ENCODE results near the gene TMPRSS4. TPM values are rescaled to one million over a fixed set of nuclear protein-coding genes. Genes with fewer than 3 reads are reported as not detected.

Gene TMPRSS4
- total RNA-seq, 1 experiment from 2014 or later, result 1.5 TPM

DNA sequence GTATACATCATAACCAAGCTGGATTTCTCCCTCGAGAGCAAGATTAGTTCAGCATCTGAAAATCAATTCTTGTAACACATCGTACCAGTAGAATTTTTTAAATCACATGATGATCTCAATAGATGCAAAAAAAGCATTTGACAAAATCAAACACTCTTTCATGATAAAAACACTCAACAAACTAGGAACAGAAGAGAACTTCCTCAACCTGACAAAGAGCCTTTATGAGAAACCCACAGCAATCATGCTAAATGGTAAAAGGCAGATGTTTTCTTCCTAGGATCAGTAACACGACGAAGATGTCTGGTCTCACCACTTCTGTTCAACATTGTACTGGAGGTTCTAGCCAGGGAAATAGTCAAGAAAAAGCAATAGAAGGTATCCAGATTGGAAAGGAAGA lies 34.1 kb upstream of the TMPRSS4 start:
- ChIA-PET CTCF (no interaction called here), POLR2A (ENCODE audit: unreplicated experiment) (no interaction called here)
- intact Hi-C loops (cut with micrococcal nuclease), result no loop called here
- no peaks in the 10 kb centered on the region for H3K4me1 ChIP-seq (ENCODE audit: insufficient read depth, low read length)
- no TSS peak for BruUV-seq (replicated peaks)
- no peak overlapping the region for H3K27ac ChIP-seq (ENCODE audit: low read length)
- H3K4me3 ChIP-seq (ENCODE audit: low read length), result no peak overlapping the region
- no peaks in the 10 kb centered on the region for H3K36me3 ChIP-seq (ENCODE audit: low read depth, low read length)
- no peak overlapping the region for H2AFZ ChIP-seq (ENCODE audit: low read length)
- H3K9me2 ChIP-seq (replicated peaks; ENCODE audit: low read length), result no peaks in the 10 kb centered on the region
- H3F3A ChIP-seq (ENCODE audit: low read length, unreplicated experiment), result no peaks in the 10 kb centered on the region
- no peaks in the 10 kb centered on the region for H4K20me1 ChIP-seq (ENCODE audit: low read length)
- H3K4me2 ChIP-seq (ENCODE audit: low read length), result no peak overlapping the region
- peaks cover 80% of the 10 kb centered on the region for H3K27me3 ChIP-seq (ENCODE audit: low read length)
- no peaks in the 10 kb centered on the region for H3K9me3 ChIP-seq (ENCODE audit: low read length)
- DNase-seq (no peak), ATAC-seq (no peak)
- no peak for TF ChIP-seq EZH2 (IDR thresholded peaks at IDR 0.05; ENCODE audit: low read length, unreplicated experiment)
- TF ChIP-seq, protein P1, sequence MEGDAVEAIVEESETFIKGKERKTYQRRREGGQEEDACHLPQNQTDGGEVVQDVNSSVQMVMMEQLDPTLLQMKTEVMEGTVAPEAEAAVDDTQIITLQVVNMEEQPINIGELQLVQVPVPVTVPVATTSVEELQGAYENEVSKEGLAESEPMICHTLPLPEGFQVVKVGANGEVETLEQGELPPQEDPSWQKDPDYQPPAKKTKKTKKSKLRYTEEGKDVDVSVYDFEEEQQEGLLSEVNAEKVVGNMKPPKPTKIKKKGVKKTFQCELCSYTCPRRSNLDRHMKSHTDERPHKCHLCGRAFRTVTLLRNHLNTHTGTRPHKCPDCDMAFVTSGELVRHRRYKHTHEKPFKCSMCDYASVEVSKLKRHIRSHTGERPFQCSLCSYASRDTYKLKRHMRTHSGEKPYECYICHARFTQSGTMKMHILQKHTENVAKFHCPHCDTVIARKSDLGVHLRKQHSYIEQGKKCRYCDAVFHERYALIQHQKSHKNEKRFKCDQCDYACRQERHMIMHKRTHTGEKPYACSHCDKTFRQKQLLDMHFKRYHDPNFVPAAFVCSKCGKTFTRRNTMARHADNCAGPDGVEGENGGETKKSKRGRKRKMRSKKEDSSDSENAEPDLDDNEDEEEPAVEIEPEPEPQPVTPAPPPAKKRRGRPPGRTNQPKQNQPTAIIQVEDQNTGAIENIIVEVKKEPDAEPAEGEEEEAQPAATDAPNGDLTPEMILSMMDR (conservative IDR thresholded peaks at IDR 0.05; ENCODE audit: low read depth, low read length), result no peak
- no peak for TF ChIP-seq EZH2phosphoT487 (IDR thresholded peaks at IDR 0.05; ENCODE audit: borderline replicate concordance, low read length)
- H3K9ac ChIP-seq (ENCODE audit: low read length), result no peak overlapping the region
- no peaks in the 10 kb centered on the region for H3K79me2 ChIP-seq (ENCODE audit: low read length)

DNA sequence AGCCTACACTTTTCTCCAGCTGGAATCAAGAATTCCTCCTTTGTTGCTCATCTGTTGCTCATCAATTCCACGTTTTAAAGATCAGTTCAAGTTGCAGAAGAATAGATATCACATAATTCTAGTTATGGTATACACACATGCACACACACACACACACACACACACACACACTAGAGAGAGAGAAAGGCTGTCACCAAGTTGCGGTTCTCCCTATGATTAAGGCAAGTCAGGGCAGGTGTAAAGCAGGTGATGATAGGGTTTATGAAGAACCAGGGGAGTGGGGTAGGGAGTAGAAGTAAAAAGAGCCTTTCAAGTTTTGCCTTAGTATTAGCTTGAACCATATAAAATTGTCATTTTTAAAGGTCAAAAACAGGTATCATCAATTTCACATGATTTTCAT lies 31.7 kb upstream of the TMPRSS4 start:
- Histone ChIP-seq H3K9me3 (ENCODE audit: low read length) (no peaks in the 10 kb centered on the region), H3K27me3 (ENCODE audit: low read length) (peaks cover 81% of the 10 kb centered on the region), H3K79me2 (ENCODE audit: low read length) (no peaks in the 10 kb centered on the region), H3K9ac (ENCODE audit: low read length) (no peak overlapping the region), H3K36me3 (ENCODE audit: low read depth, low read length) (no peaks in the 10 kb centered on the region), H3K4me2 (ENCODE audit: low read length) (no peak overlapping the region), H3K4me3 (ENCODE audit: low read length) (no peak overlapping the region), H3K27ac (ENCODE audit: low read length) (no peak overlapping the region), H3K9me2 (replicated peaks; ENCODE audit: low read length) (no peaks in the 10 kb centered on the region), H3F3A (ENCODE audit: low read length, unreplicated experiment) (no peaks in the 10 kb centered on the region), H4K20me1 (ENCODE audit: low read length) (no peaks in the 10 kb centered on the region), H3K4me1 (ENCODE audit: insufficient read depth, low read length) (no peaks in the 10 kb centered on the region), H2AFZ (ENCODE audit: low read length) (no peak overlapping the region)
- intact Hi-C loops (cut with micrococcal nuclease), result no loop called here
- ChIA-PET CTCF (no interaction called here), POLR2A (ENCODE audit: unreplicated experiment) (no interaction called here)
- TF ChIP-seq EZH2phosphoT487 (IDR thresholded peaks at IDR 0.05; ENCODE audit: borderline replicate concordance, low read length) (no peak), EZH2 (IDR thresholded peaks at IDR 0.05; ENCODE audit: low read length, unreplicated experiment) (no peak)
- TF ChIP-seq, protein P1 (conservative IDR thresholded peaks at IDR 0.05; ENCODE audit: low read depth, low read length), result no peak
- no TSS peak for BruUV-seq (replicated peaks)
- DNase-seq (no peak), ATAC-seq (no peak)

DNA sequence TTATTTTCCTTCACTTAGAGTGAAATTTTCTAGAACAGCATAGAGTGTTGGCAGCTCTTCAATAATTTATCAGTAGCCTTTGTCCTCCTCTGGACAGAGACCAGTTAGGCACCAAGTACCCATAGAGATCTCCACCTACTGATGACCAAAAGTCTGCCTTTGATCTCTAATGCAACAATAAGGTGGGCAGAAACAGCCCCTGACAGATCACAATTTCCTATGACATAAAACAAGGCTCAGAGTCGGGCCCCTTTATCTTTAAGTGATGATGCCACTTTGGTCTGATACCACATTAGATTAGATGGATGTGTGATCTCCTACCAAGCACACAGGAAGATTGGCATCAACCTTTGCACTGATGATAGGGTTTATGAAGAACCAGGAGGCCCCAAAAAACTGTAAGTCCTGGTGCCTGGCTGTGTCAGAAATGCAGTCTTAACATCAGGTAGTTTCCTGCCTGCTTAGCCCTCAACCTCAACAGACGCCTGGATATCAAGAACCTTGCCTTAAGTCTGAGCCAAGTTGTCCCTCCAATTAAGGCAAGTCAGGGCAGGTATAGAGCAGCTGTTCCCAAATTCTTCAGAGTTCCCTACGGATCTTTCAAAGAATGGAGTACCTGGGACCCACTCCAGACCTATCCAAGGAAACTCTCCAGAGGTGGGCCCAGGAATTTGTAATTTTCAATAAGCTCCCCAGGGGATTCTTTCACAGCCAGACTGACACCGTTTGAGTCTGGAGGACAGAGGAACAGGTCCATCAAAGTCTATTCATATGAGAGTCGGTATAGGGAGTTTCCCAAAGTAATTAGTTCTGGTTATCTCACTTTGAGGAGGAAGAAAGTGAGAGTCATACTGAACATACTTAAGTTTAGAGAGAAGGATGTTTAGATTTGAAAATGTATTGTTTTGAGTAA lies 30.6 kb upstream of the TMPRSS4 start:
- ATAC-seq, result no peak
- no TSS peak for BruUV-seq (replicated peaks)

More for the DNA sequence above, 30.6 kb upstream of the TMPRSS4 start:
- Histone ChIP-seq H3K9me2 (replicated peaks; ENCODE audit: low read length) (no peaks in the 10 kb centered on the region), H3K4me2 (ENCODE audit: low read length) (no peak overlapping the region), H3K27ac (ENCODE audit: low read length) (no peak overlapping the region), H3K36me3 (ENCODE audit: low read depth, low read length) (no peaks in the 10 kb centered on the region), H3K79me2 (ENCODE audit: low read length) (no peaks in the 10 kb centered on the region), H4K20me1 (ENCODE audit: low read length) (no peaks in the 10 kb centered on the region), H3K9me3 (ENCODE audit: low read length) (no peaks in the 10 kb centered on the region), H2AFZ (ENCODE audit: low read length) (no peak overlapping the region), H3K9ac (ENCODE audit: low read length) (no peak overlapping the region), H3F3A (ENCODE audit: low read length, unreplicated experiment) (no peaks in the 10 kb centered on the region), H3K4me1 (ENCODE audit: insufficient read depth, low read length) (no peaks in the 10 kb centered on the region), H3K4me3 (ENCODE audit: low read length) (no peak overlapping the region), H3K27me3 (ENCODE audit: low read length) (peaks cover 82% of the 10 kb centered on the region)
- intact Hi-C loops (cut with micrococcal nuclease), result no loop called here
- POLR2A ChIA-PET (ENCODE audit: unreplicated experiment), result no interaction called here
- no peak for DNase-seq
- TF ChIP-seq, protein P1 (conservative IDR thresholded peaks at IDR 0.05; ENCODE audit: low read depth, low read length), result no peak
- TF ChIP-seq EZH2phosphoT487 (IDR thresholded peaks at IDR 0.05; ENCODE audit: borderline replicate concordance, low read length) (no peak), EZH2 (IDR thresholded peaks at IDR 0.05; ENCODE audit: low read length, unreplicated experiment) (no peak)
- CTCF ChIA-PET, result no interaction called here

Measured in PC-3 (cell line).